ENCODE data around the gene CHD9.
A peak's percentile ranks its signal among the peaks of the same experiment; 100 is the strongest.

DNA sequence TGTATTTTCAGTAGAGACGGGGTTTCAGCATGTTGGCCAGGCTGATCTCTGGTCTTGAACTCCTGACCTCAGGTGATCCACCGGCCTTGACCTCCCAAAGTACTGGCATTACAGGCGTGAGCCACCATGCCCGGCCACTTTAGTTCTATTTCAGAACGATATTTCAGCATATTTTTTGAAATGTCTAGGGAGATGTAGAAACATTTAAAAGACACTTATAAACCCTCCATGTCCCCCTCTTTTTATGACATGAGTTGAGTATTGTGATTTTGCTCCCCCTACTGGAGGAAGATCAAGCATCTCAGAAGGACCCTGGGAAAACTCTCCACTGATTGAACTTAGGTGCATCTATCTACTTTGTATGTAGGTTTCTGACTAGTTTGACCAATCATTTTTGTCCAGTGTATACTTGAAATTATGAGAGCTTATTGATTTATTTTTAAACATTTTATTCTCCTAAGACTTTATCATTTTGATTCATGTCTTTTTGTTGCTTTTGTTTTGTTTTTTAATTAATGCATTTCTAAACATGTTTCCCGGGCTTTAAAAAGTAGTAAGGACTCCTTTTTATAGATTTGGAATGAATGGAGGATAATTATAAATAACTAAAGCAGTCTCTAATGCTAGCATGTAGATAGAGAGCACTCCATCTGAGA is 105.1 kb downstream of the CHD9 start:
- TF ChIP-seq, protein P1, sequence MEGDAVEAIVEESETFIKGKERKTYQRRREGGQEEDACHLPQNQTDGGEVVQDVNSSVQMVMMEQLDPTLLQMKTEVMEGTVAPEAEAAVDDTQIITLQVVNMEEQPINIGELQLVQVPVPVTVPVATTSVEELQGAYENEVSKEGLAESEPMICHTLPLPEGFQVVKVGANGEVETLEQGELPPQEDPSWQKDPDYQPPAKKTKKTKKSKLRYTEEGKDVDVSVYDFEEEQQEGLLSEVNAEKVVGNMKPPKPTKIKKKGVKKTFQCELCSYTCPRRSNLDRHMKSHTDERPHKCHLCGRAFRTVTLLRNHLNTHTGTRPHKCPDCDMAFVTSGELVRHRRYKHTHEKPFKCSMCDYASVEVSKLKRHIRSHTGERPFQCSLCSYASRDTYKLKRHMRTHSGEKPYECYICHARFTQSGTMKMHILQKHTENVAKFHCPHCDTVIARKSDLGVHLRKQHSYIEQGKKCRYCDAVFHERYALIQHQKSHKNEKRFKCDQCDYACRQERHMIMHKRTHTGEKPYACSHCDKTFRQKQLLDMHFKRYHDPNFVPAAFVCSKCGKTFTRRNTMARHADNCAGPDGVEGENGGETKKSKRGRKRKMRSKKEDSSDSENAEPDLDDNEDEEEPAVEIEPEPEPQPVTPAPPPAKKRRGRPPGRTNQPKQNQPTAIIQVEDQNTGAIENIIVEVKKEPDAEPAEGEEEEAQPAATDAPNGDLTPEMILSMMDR (IDR thresholded peaks at IDR 0.05) = peak; percentile 53 to 69 (median 68)
- no peak for TF ChIP-seq POLR2A (IDR thresholded peaks at IDR 0.05)
